BJ (cell line): ENCODE results near the gene USP17L5. TPM values are rescaled to one million over a fixed set of nuclear protein-coding genes. Genes with fewer than 3 reads are reported as not detected.
"Not testable (repeated sequence)": the region's sequence is repeated elsewhere in the genome, so short reads cannot be mapped to it uniquely, and the experiment has no call there.

Source experiments
- CTCF ChIA-PET: fragments of 350-600 bp; formaldehyde crosslinking; extraction: SDS; loops from one replicate; lab custom pipeline; 2021; ENCODE audit warnings: antibody characterized with exemption, inconsistent platforms; lab: Yijun Ruan, JAX
- POLR2A ChIA-PET: fragments of 300-600 bp; sonication (Branson Sonifier 250); formaldehyde crosslinking; extraction: SDS; loops from one replicate; lab custom pipeline; 2021; ENCODE audit warnings: antibody characterized with exemption; lab: Charles Lee
- DNase-seq: peaks from one replicate; pipeline ENCODE4 v3.0.0-alpha.2; 2011; ENCODE audit warnings: low read depth
- H3K27me3 ChIP-seq: 2 replicates; pipeline ENCODE4 v1.6.0; 2011; ENCODE audit warnings: low read length; ENCODE audit not compliant: control insufficient read depth, insufficient read depth
- H3K36me3 ChIP-seq: 2 replicates; pipeline ENCODE4 v1.5.1; 2011; ENCODE audit warnings: low read length; ENCODE audit not compliant: control insufficient read depth, insufficient read depth
- H3K4me3 ChIP-seq: 2 replicates; pipeline ENCODE4 v1.5.1; 2011; ENCODE audit warnings: low read depth, mild to moderate bottlenecking, control low read depth, low read length
- polyA minus RNA-seq: library from RNA; depleted of rRNA, polyadenylated mRNA; stranded (reverse); fragments of >200 nt; gene quantifications from 2 replicates; pipeline ENCODE4 v1.2.3, GENCODE V29; 2011; rRNA and poly(A)+ RNA removed
- polyA plus RNA-seq: library from polyadenylated mRNA; depleted of rRNA; stranded (reverse); fragments of >200 nt; gene quantifications from 2 replicates; pipeline ENCODE4 v1.2.3, GENCODE V29; 2011; rRNA removed

USP17L5 gene, protein sequence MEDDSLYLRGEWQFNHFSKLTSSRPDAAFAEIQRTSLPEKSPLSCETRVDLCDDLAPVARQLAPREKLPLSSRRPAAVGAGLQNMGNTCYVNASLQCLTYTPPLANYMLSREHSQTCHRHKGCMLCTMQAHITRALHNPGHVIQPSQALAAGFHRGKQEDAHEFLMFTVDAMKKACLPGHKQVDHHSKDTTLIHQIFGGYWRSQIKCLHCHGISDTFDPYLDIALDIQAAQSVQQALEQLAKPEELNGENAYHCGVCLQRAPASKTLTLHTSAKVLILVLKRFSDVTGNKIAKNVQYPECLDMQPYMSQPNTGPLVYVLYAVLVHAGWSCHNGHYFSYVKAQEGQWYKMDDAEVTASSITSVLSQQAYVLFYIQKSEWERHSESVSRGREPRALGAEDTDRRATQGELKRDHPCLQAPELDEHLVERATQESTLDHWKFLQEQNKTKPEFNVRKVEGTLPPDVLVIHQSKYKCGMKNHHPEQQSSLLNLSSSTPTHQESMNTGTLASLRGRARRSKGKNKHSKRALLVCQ
- polyA plus RNA-seq (not detected in 2 replicates), polyA minus RNA-seq (not detected in 2 replicates)

DNA sequence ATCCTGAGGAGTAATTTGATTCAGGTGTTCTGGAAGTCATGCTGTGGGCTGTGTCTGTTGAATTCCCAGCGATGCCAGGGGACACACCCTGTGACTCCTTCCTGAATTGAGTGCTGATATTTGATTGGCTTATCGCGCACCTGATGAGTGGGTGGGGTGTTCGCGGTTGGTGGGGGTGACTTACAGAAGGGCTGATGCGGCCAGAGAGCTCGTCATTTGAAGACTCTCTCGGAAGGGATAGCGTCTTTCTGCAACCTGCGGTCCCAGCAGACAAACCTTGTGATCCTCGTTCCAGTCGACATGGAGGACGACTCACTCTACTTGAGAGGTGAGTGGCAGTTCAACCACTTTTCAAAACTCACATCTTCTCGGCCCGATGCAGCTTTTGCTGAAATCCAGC, at the start of gene USP17L5:
Gene USP17L5 (plus strand): TSS at position 301 of the 400 bp plus-strand sequence. CDS start 0 bp downstream, at position 301.
- H3K27me3 ChIP-seq, DNase-seq, H3K4me3 ChIP-seq, POLR2A ChIA-PET, H3K36me3 ChIP-seq, CTCF ChIA-PET: not testable (repeated sequence)

- POLR2A ChIA-PET, H3K27me3 ChIP-seq, DNase-seq: not testable (repeated sequence)
Observed at GRCh38 chr4:9324191-9324590, 15.0 kb upstream of the USP17L5 start.

GRCh38 chr4:9324865-9325264, 14.3 kb upstream of the USP17L5 start, which contains the start of gene USP17L24:
TSS of gene USP17L24 (plus strand) at chr4:9325165. CDS start at chr4:9325165, 0 bp downstream.
- DNase-seq, H3K27me3 ChIP-seq, POLR2A ChIA-PET, H3K36me3 ChIP-seq, CTCF ChIA-PET, H3K4me3 ChIP-seq: not testable (repeated sequence)

More at GRCh38 chr4:9324191-9324590, 15.0 kb upstream of the USP17L5 start:
- CTCF ChIA-PET, H3K4me3 ChIP-seq, H3K36me3 ChIP-seq: not testable (repeated sequence)

GRCh38 chr4:9329611-9330010, 9.6 kb upstream of the USP17L5 start, which contains the start of gene USP17L25:
TSS of gene USP17L25 (plus strand) at chr4:9329911. CDS start at chr4:9329911, 0 bp downstream.
- CTCF ChIA-PET, H3K4me3 ChIP-seq, H3K36me3 ChIP-seq, H3K27me3 ChIP-seq, POLR2A ChIA-PET, DNase-seq: not testable (repeated sequence)

GRCh38 chr4:9334358-9334757, 4.8 kb upstream of the USP17L5 start, which contains the start of gene USP17L26:
TSS of gene USP17L26 (plus strand) at chr4:9334658. CDS start at chr4:9334658, 0 bp downstream.
- DNase-seq, H3K36me3 ChIP-seq, H3K4me3 ChIP-seq, CTCF ChIA-PET, H3K27me3 ChIP-seq, POLR2A ChIA-PET: not testable (repeated sequence)

DNA sequence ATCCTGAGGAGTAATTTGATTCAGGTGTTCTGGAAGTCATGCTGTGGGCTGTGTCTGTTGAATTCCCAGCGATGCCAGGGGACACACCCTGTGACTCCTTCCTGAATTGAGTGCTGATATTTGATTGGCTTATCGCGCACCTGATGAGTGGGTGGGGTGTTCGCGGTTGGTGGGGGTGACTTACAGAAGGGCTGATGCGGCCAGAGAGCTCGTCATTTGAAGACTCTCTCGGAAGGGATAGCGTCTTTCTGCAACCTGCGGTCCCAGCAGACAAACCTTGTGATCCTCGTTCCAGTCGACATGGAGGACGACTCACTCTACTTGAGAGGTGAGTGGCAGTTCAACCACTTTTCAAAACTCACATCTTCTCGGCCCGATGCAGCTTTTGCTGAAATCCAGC, 4.6 kb downstream of the USP17L5 start, which contains the start of gene USP17L27:
Gene USP17L27 (plus strand): TSS at position 301 of the 400 bp plus-strand sequence. CDS start 0 bp downstream, at position 301.
- H3K36me3 ChIP-seq, H3K4me3 ChIP-seq, H3K27me3 ChIP-seq, POLR2A ChIA-PET, DNase-seq, CTCF ChIA-PET: not testable (repeated sequence)

DNA sequence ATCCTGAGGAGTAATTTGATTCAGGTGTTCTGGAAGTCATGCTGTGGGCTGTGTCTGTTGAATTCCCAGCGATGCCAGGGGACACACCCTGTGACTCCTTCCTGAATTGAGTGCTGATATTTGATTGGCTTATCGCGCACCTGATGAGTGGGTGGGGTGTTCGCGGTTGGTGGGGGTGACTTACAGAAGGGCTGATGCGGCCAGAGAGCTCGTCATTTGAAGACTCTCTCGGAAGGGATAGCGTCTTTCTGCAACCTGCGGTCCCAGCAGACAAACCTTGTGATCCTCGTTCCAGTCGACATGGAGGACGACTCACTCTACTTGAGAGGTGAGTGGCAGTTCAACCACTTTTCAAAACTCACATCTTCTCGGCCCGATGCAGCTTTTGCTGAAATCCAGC, 9.4 kb downstream of the USP17L5 start, which contains the start of gene USP17L28:
Gene USP17L28 (plus strand): TSS at position 301 of the 400 bp plus-strand sequence. CDS start 0 bp downstream, at position 301.
- H3K36me3 ChIP-seq, POLR2A ChIA-PET, DNase-seq, H3K27me3 ChIP-seq, H3K4me3 ChIP-seq, CTCF ChIA-PET: not testable (repeated sequence)

- H3K4me3 ChIP-seq, POLR2A ChIA-PET, H3K36me3 ChIP-seq, DNase-seq, CTCF ChIA-PET, H3K27me3 ChIP-seq: not testable (repeated sequence)
Observed at GRCh38 chr4:9350866-9351265, 11.7 kb downstream of the USP17L5 start.

- H3K36me3 ChIP-seq, CTCF ChIA-PET, DNase-seq, H3K27me3 ChIP-seq, H3K4me3 ChIP-seq, POLR2A ChIA-PET: not testable (repeated sequence)
Observed at GRCh38 chr4:9353338-9353737, 14.1 kb downstream of the USP17L5 start, which contains the start of gene USP17L29. TSS of gene USP17L29 (plus strand) at chr4:9353638. CDS start at chr4:9353638, 0 bp downstream.

DNA sequence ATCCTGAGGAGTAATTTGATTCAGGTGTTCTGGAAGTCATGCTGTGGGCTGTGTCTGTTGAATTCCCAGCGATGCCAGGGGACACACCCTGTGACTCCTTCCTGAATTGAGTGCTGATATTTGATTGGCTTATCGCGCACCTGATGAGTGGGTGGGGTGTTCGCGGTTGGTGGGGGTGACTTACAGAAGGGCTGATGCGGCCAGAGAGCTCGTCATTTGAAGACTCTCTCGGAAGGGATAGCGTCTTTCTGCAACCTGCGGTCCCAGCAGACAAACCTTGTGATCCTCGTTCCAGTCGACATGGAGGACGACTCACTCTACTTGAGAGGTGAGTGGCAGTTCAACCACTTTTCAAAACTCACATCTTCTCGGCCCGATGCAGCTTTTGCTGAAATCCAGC, 23.6 kb downstream of the USP17L5 start, which contains the start of gene USP17L30:
Gene USP17L30 (plus strand): TSS at position 301 of the 400 bp plus-strand sequence. CDS start 0 bp downstream, at position 301.
- CTCF ChIA-PET, POLR2A ChIA-PET, H3K27me3 ChIP-seq, H3K4me3 ChIP-seq, DNase-seq, H3K36me3 ChIP-seq: not testable (repeated sequence)

DNA sequence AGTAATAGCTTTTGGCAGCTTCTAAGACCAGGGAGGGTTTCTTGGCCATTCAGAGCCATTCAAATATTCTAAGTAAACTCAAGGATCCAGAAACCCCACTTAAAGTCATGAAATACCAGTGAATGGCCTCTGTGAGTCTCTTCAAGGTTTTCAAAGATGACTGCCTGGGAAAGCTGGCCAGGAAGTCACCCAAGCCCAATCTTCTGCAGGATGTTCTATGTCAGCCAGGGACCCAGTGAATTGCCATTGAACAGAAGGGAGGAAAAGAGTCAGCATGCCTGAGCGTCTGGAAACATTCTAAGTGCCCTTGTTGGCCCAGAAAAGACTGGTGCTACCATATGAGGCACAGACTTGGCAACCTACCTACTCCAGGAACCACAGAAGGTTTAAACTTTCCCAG, 40.7 kb downstream of the USP17L5 start:
- H3K4me3 ChIP-seq, H3K27me3 ChIP-seq, POLR2A ChIA-PET, DNase-seq, H3K36me3 ChIP-seq: not testable (repeated sequence)
- CTCF ChIA-PET: interaction anchor here (1.3 kb wide), 1 partner anchor 379 kb away, joined by 3 read pairs; no protein-coding TSS in a partner anchor
